Fibroblast of the aortic adventitia (primary cell): ENCODE measurements around the gene GARIN5A. TPM values are rescaled to one million over a fixed set of nuclear protein-coding genes. Genes with fewer than 3 reads are reported as not detected.

Experiments
- DNase-seq: peaks from one replicate; pipeline ENCODE4 v3.0.0-alpha.2; 2010; ENCODE audit warnings: low read depth
- H3K4me3 ChIP-seq: 2 replicates; pipeline ENCODE4 v1.5.1; 2011; ENCODE audit warnings: low read depth, mild to moderate bottlenecking, control low read depth, low read length, moderate library complexity
- total RNA-seq: library from RNA; depleted of rRNA; stranded (reverse); fragments of >200 nt; gene quantifications from 2 replicates; pipeline ENCODE4 v1.2.3, GENCODE V29; 2012; ENCODE audit warnings: low replicate concordance
- TF ChIP-seq, protein P1 (sequence below): IDR thresholded peaks from 2 replicates; pipeline ENCODE4 v1.5.1; 2011; ENCODE audit warnings: mild to moderate bottlenecking, low read length, control low read depth, inconsistent platforms; ENCODE audit not compliant: insufficient read depth

Gene GARIN5A
- total RNA-seq, 1 donor: not detected

DNA sequence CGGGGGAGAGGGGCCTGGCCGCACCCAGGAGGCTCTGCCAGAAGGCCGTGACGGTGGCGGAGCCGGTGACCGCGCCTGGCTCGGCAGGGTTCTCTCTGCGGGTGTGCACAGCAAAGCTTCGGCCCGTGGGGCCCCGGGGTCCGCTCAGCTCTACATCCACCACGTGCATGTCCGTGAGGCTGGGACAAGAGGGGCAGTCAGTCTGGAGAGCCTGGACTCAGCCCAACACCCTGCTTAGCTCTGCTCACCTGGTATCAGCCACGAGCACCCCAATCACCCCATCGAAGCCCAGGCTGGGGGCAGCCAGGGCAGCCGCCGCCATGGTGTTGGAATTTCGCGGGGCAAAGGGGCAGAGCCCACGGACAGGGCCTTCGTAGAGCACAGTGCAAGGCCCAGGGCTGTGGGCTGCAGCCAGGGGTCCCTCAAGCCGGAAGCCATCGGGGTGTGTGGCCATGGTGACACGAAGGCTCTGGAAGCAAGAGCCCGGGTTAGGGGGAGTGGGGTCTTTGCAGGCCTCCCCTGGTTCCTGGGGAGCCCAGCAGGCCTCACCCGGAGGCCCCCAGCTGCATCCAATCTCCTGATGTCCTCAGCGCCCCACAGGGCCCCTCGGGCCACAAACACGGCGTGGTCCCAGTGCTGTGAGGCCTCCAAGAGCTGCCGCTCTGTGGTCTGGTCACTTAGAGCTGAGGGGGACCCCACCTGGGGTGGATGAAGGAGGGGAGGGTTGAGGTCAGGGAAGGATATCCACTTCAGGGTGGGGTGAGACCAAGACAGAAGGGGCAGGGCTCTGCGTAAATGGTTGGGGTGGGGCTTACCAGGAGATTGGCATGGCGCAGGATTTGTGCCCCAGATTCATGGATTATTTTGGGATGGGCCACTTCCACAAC lies 35.7 kb upstream of the GARIN5A start:
- TF ChIP-seq, protein P1, sequence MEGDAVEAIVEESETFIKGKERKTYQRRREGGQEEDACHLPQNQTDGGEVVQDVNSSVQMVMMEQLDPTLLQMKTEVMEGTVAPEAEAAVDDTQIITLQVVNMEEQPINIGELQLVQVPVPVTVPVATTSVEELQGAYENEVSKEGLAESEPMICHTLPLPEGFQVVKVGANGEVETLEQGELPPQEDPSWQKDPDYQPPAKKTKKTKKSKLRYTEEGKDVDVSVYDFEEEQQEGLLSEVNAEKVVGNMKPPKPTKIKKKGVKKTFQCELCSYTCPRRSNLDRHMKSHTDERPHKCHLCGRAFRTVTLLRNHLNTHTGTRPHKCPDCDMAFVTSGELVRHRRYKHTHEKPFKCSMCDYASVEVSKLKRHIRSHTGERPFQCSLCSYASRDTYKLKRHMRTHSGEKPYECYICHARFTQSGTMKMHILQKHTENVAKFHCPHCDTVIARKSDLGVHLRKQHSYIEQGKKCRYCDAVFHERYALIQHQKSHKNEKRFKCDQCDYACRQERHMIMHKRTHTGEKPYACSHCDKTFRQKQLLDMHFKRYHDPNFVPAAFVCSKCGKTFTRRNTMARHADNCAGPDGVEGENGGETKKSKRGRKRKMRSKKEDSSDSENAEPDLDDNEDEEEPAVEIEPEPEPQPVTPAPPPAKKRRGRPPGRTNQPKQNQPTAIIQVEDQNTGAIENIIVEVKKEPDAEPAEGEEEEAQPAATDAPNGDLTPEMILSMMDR: no peak
- no peak for DNase-seq
- no peak overlapping the region for H3K4me3 ChIP-seq

DNA sequence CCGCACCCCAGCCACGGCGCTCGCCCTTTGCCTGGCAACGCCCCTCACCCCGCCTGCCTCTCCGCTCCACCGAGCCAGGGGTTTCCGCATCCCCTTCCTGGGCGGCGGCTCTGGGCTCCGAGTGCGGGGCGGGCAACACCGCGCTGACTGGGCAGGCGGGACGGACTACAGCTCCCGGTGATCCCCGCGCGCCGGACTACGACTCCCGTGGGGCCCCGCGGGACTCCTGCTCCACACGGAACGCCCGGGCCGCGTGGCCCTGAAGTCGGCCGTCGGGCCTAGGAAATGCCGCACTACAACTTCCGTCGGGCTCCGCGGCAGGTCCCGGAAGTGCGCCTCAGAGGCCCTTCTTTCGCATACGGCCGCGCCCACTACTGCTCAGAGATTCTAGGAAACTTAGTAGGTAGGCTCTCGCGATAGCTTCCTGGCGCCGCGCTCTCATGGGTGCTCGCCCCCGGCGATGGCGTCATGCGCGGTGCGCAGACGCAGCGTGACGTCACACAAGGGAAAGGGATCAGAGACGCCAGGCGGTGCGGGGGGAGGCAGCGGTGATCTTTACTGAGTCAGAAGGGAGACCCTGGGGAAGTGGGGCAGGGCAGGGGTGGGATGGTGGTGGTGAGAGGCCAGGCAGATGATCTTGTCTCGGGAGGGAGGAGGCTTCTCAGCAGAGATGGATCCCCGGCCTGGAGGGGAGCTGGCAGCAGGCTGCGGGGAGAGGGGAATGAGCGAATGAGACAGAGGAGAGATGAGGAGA lies 34.6 kb upstream of the GARIN5A start, which contains the start of gene JOSD2:
Gene JOSD2 (minus strand): TSS at position 123 of the 754 bp plus-strand sequence. CDS start 760 bp downstream, outside the sequence.
- peak within 1 kb of the TSS; percentile 96 for H3K4me3 ChIP-seq
- TF ChIP-seq, protein P1: no peak
- DNase-seq: peak; percentile 99

DNA sequence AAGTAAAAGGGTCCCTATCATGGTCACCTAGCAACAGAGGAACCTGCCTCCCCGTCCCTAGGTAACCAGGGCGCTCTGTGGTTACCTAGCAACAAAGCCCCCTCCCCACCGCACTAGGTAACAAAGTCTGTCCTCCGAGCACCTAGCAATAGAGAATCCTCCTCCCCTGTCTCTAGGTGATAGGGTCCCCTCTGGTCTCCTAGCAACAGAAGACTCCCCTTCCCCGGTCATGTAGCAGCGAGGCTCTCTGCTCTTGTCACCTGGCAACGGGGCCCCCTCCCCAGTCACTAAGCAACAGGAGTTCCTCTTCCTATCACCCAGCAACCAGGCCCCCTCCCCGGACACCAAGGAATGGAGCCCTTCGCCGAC lies 34.0 kb upstream of the GARIN5A start:
- peak overlapping the region; percentile 96 for H3K4me3 ChIP-seq
- TF ChIP-seq, protein P1: no peak
- peak; percentile 8 for DNase-seq

DNA sequence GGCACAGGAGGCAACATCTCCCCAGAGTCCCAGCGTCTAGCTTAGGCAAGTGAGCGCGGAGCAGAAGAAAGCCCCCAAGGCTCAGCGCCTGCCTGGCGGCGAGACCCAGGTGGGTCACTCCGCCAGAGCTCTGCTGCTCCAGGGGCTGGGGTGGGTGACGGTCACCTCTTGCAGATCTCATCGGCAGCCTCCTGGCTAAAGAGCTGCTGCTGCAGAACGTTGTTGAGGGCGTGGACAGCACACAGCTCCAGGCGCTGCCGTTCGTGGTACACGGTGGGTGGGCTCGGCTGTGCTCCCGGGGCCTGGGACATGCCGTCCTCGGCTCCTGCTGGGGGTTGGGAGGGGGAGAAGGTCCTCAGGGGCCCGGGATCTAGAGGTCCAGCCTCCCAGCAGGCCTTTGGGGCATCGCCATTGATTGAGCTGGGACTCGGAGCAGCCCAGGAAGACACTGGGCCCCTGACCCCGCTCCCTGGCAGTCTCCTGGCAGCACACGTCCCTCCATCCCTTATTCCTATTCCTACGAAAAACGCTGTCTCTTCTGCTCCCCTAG lies 33.5 kb upstream of the GARIN5A start:
- TF ChIP-seq, protein P1: no peak

GRCh38 chr19:50509366-50509765 lies 32.7 kb upstream of the GARIN5A start:
- DNase-seq: no peak
- no peak overlapping the region for H3K4me3 ChIP-seq
- TF ChIP-seq, protein P1: no peak

More for the DNA sequence above, 33.5 kb upstream of the GARIN5A start:
- H3K4me3 ChIP-seq: peak overlapping the region; percentile 96
- no peak for DNase-seq

- TF ChIP-seq, protein P1: no peak
- no peak for DNase-seq
- H3K4me3 ChIP-seq: no peak overlapping the region
Observed at GRCh38 chr19:50508843-50509190, 32.2 kb upstream of the GARIN5A start.
